Activated T-cell treated with anti-CD3 and anti-CD28 coated beads for 4 hours (primary cell): ENCODE data around the gene TMEM54.
"Not testable (repeated sequence)": the region's sequence is repeated elsewhere in the genome, so short reads cannot be mapped to it uniquely, and the experiment has no call there.

ENCODE experiments used
- DNase-seq: peaks from one replicate; pipeline ENCODE4 v3.0.0-alpha.2; 2020

Gene TMEM54

GRCh38 chr1:32918179-32918578 lies 17.0 kb upstream of the TMEM54 start:
- no peak for DNase-seq

DNA sequence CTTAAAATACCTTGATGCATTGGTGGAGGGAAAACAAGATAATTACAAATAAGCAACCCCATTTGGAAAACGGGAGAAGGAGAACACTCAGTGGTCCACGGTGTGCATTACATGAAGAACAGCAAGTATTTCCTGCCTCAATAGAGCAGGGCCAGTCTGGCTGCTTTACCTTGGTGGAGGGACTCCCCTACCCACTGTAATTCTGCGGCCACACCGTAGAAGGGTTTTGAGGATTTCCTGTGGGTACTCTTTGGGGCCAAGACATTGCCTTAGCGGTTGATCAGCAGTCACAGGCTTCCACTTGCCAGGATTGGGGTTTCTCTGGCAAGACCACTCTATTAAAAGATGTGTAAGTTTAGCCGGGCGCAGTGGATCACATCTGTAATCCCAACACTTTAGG lies 16.3 kb upstream of the TMEM54 start:
- DNase-seq = no peak

- DNase-seq = no peak
Measured at GRCh38 chr1:32915766-32916706, 14.8 kb upstream of the TMEM54 start.

DNA sequence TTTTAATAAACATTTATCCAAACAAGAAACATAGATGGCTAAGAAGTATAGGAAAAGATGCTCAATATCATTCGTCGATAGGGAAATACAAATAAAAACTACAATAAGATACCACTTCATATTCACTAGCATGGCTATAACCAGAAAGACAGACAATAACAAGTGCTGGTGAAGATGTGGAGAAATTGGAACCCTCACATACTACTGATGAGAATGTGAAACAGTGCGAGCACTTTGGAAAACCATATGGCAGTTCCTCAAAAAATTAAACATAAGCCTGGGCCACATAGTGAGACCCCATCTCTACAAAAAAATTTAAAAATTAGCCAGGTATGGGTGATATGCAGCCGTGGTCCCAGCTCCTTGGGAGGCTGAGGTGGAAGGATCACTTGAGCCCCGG lies 9.1 kb upstream of the TMEM54 start:
- DNase-seq = no peak

DNA sequence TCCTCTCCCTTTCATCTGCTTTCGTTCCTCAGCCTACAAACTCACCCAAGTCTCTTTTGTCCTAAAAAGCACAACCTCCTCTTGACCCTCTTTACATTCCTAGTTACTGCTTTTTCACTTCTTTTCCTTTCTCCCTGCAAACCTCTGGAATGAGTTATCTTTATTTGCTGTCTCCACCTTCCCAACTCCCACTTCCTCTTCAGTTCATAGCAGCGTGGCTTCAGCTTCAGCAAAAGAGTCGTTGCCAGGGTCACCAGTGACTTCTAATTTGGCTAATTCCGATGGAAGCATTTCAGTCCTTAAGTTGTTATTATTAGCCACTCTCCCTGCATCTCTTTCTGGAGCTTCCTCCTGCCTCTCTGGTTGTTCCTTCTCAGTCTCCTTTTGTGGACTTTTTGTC lies 6.2 kb upstream of the TMEM54 start:
- DNase-seq = no peak

- no peak for DNase-seq
Measured at GRCh38 chr1:32906654-32907053, 5.5 kb upstream of the TMEM54 start.

- DNase-seq = not testable (repeated sequence)
Measured at GRCh38 chr1:32905588-32905987, 4.4 kb upstream of the TMEM54 start.

- no peak for DNase-seq
Measured at GRCh38 chr1:32904797-32905196, 3.6 kb upstream of the TMEM54 start.

- DNase-seq = no peak
Measured at GRCh38 chr1:32903991-32904785, 3.0 kb upstream of the TMEM54 start.

DNA sequence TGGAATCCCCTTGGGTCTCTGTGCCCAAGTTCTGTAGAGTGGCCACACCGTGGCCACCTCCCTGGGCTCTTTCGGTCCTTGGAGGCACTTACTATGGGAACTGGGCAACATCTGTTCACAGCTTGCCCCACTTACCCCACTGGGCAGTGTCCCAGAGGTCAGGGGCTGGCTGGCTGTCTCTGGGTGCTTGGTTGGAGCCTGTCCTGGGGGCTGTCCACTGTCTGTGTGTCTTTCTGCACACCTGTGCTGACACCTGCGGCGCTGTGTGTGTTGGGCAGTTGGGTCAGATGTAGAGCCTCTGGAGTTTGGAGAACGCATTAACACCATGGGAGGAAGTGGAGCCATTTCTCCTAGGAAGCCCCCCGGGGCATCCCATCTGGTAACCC lies 1.3 kb upstream of the TMEM54 start:
- no peak for DNase-seq

- no peak for DNase-seq
Measured at GRCh38 chr1:32901823-32902534, 790 bp upstream of the TMEM54 start.

DNA sequence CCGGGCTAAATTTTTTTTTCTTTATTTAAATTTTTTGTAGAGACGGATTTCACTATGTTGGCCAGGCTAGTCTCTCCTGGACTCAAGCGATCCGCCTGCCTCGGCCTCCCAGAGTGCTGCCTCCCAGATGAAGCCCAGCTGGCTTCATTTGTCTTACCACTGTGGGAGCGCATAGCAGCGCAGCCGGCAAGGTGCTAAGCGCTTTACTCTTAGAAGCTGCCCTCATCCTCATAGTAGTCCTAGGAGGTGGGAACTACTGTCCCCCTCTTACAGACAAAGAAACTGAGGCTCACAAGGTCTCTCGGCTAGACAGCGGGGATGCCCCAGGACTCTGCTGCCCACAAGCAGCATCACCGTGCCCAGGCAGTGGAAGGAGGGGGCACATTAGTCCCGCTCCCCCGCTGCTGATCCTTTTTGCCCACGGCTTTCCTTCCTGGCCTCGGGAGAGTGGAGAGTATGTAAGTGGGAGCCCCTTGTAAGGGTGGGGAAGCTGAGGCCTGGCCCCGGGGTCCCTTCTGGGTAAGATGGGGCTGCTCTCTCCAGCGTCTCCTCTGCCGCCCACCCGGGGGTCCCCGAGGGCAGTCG lies 726 bp downstream of the TMEM54 start:
- DNase-seq = no peak

DNA sequence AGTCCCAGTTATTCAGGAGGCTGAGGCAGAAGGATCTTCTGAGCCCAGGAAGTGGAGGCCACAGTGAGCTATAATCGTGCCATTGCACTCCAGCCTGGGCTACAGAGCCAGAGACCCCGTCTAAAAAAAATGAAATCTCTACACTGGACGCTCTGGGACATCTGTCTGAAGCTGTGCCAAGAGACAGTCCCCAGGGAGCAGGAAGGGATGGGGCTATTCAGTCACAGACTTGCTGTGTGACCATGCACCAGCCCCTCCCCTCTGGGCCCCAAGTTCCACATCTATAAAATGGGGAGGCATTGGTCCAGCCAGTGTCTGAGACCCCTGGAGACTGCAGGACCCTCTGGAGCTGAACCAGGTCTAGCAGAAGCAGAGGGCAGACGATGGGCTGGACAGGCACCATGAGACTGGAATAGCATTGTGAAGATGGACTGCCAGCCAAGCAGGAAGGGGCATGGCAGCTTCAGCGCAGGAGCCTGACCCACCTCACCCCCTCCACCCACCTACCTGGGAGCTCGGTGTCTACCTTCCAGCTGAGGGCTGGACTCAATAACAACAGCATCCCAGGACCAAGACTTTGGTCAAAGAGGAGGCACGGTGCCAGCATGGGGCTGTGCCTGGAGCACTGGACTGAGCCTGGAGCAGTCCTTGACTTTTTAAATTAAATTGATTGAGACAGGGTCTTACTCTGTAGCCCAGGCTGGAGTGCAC lies 1.4 kb downstream of the TMEM54 start:
- DNase-seq = no peak

- DNase-seq = no peak
Measured at GRCh38 chr1:32898958-32899357, 2.2 kb downstream of the TMEM54 start.

GRCh38 chr1:32898056-32898455 lies 3.1 kb downstream of the TMEM54 start:
- DNase-seq = no peak

GRCh38 chr1:32897082-32898049 lies 3.8 kb downstream of the TMEM54 start:
- DNase-seq = no peak

- DNase-seq = no peak
Measured at GRCh38 chr1:32896451-32896850, 4.7 kb downstream of the TMEM54 start.

DNA sequence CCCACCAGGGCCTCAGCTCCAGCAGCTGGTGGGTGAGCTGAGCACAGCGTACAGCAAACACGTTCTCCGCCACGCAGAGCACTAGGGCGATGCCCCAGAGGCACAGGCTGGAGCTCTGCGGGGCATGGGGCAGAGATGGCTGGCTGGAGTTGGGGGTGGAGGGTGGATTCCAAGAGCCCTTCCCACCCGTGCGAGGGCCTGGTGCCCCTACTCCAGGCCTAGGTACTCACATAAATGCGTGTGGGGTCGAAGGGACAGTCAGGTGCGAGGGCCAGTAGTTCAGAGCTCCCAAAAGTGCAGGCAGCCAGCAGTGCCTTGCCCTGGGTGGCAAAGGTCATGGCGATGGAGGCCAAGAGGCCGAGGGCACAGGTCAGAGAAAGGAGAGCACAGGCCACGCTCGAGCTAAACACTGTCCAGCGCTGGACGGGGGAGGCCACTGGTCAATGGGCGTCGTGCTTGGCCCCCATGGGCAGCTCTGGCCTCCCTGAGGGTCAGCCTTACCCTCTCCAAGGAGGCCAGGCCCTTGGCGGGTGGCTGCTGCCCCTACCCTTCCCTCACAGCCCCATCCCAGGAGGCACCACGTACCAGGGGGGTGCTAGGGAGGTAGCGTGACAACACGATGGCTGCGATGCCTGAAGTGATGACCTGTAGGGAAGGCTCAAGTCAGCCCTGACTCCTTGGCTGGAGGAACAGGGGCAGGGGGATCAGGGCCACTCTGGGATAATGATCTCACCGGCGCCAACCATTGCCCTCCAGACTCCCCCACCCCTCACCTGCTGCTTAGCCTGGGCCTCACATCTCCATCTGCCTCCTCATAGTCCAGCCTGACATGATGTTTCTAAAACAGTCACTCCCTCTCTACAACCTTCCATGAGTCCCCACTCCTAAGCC lies 5.6 kb downstream of the TMEM54 start:
- DNase-seq = no peak

GRCh38 chr1:32894681-32895080 lies 6.5 kb downstream of the TMEM54 start:
- DNase-seq = no peak

DNA sequence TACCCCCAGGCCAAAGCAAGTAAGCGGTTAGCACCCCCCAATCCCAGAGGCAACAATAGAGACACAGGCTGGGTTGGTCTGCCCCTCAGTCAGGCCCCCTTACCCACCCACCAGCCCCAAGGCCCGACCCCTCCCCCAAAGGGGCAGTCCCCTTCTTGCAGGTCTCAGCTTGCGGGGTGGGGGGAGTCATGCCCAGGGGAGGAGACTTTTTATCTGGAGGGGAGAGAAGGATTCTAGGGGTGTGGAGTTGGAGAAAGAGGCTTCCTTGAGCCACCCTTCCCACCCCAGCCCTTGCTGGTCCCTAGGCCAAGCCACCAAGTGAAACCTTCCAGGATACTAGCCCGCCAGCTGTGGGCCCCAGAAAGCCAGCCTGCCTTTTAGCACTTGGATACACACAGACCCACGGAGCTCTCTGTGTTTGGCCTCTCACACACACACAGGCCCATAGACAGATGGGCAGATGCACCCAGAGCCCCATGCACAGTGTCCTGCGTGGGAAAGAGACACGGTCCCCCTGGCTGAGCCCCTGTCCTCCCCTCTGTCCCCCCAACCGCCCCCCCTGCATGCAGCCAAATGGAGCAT lies 7.1 kb downstream of the TMEM54 start:
- DNase-seq = no peak
